Measurements from ENCODE around the gene CCPG1.

Gene CCPG1

GRCh38 chr15:55319537-55320237 is 88.5 kb downstream of the CCPG1 start:
- no peak for DNase-seq (ENCODE audit: low spot score)

- peak; percentile 83 for DNase-seq (ENCODE audit: low spot score)
These were observed 89.3 kb downstream of the CCPG1 start, which contains the start of the genes PIGB and PIGBOS1 for GRCh38 chr15:55318588-55319494. Gene PIGB, plus strand, starts transcription at chr15:55319222. Its CDS starts 29 bp downstream, at chr15:55319251. Gene PIGBOS1, minus strand, starts transcription at chr15:55319123. Its CDS starts 1,331 bp downstream, at chr15:55317792.

Measured in CD4-positive, alpha-beta T cell treated with Interleukin-2 at 100 ng/mL for 4 hours (primary cell).